SK-N-SH treated with all-trans-retinoic acid at 6 μM for 48 hours (cell line): ENCODE results near the gene COPS9.

ENCODE experiments used
- GLIS3 ChIP-seq: fragments of 250-450 bp; sonication (Bioruptor Pico); IDR thresholded peaks from 2 replicates; pipeline ENCODE4 v1.5.0; 2020; ENCODE audit warnings: mild to moderate bottlenecking, moderate library complexity
- PPARA ChIP-seq: fragments of 250-450 bp; sonication (Bioruptor Pico); IDR thresholded peaks from 2 replicates; pipeline ENCODE4 v1.5.0; 2020; ENCODE audit warnings: mild to moderate bottlenecking, borderline replicate concordance
- RARB ChIP-seq: fragments of 250-450 bp; sonication (Bioruptor Pico); IDR thresholded peaks from 2 replicates; pipeline ENCODE4 v1.8.0; 2021; ENCODE audit warnings: mild to moderate bottlenecking, moderate library complexity
- ZC3H10 ChIP-seq: fragments of 250-450 bp; sonication (Bioruptor Pico); IDR thresholded peaks from 2 replicates; pipeline ENCODE4 v1.5.1; 2021; ENCODE audit warnings: mild to moderate bottlenecking, moderate library complexity
- ZNF8 ChIP-seq: fragments of 450-650 bp; formaldehyde crosslinking; IDR thresholded peaks from 2 replicates; pipeline ENCODE4 v1.5.0; 2020; ENCODE audit warnings: mild to moderate bottlenecking, moderate library complexity
- TF ChIP-seq, protein P1 (sequence below): fragments of 250-450 bp; sonication (Bioruptor Pico); IDR thresholded peaks from 2 replicates; pipeline ENCODE4 v1.5.0; 2020; ENCODE audit warnings: mild to moderate bottlenecking, moderate library complexity
- TF ChIP-seq, protein P2 (sequence below): fragments of 250-450 bp; sonication (Bioruptor Pico); IDR thresholded peaks from 2 replicates; pipeline ENCODE4 v1.8.0; 2020; ENCODE audit warnings: mild to moderate bottlenecking, moderate library complexity, borderline replicate concordance
- TF ChIP-seq, protein P3 (sequence below): fragments of 250-450 bp; sonication (Bioruptor Pico); IDR thresholded peaks from 2 replicates; pipeline ENCODE4 v1.8.0; 2021; ENCODE audit warnings: low read depth, mild to moderate bottlenecking, moderate library complexity, borderline replicate concordance

DNA sequence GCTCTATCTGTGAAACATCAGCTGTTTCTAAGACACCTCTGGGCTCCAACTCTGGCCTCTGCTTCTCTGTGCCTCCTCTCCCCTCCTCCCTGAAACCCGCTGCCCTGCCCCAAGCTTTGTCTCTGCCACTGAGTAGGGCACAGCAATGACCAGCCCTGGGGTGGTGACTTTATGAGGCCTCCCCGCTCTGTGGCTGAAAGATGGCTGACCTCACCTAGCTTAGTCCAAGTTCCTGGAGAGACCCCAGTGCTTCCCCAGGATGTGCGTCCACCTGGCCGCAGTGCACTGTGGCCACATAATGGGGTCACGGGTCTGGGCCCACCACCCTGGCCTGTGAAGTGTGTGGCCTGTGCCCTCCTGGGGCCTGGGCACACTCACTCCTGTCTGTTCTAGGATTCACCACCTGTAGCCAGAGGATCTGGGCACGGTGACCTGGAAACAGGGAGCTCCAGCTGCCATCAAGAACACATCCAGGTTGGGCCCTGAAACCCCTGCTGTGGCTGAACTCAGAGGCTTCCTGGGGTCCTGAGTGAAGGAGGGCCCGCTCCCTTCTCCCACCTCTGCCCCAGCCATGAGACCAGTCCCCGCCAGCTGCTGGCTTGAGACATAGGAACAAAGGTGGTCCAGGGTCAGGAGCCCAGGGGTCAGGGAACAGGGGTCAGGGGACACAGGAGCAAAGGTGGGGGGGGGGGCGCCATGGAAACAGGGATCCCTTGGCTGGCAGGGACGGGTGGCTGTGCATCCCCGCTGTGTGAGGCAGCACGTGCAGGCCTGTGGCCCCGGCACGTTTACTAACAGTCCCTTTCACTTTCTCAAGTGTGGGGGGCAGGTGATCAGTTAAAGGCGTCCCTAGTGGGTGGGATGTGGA lies 33.6 kb upstream of the COPS9 start:
- TF ChIP-seq RARB (CRISPR knock-in tag) = no peak
- TF ChIP-seq, protein P1, sequence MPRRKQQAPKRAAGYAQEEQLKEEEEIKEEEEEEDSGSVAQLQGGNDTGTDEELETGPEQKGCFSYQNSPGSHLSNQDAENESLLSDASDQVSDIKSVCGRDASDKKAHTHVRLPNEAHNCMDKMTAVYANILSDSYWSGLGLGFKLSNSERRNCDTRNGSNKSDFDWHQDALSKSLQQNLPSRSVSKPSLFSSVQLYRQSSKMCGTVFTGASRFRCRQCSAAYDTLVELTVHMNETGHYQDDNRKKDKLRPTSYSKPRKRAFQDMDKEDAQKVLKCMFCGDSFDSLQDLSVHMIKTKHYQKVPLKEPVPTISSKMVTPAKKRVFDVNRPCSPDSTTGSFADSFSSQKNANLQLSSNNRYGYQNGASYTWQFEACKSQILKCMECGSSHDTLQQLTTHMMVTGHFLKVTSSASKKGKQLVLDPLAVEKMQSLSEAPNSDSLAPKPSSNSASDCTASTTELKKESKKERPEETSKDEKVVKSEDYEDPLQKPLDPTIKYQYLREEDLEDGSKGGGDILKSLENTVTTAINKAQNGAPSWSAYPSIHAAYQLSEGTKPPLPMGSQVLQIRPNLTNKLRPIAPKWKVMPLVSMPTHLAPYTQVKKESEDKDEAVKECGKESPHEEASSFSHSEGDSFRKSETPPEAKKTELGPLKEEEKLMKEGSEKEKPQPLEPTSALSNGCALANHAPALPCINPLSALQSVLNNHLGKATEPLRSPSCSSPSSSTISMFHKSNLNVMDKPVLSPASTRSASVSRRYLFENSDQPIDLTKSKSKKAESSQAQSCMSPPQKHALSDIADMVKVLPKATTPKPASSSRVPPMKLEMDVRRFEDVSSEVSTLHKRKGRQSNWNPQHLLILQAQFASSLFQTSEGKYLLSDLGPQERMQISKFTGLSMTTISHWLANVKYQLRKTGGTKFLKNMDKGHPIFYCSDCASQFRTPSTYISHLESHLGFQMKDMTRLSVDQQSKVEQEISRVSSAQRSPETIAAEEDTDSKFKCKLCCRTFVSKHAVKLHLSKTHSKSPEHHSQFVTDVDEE = no peak
- TF ChIP-seq ZNF8 = no peak
- TF ChIP-seq, protein P2, sequence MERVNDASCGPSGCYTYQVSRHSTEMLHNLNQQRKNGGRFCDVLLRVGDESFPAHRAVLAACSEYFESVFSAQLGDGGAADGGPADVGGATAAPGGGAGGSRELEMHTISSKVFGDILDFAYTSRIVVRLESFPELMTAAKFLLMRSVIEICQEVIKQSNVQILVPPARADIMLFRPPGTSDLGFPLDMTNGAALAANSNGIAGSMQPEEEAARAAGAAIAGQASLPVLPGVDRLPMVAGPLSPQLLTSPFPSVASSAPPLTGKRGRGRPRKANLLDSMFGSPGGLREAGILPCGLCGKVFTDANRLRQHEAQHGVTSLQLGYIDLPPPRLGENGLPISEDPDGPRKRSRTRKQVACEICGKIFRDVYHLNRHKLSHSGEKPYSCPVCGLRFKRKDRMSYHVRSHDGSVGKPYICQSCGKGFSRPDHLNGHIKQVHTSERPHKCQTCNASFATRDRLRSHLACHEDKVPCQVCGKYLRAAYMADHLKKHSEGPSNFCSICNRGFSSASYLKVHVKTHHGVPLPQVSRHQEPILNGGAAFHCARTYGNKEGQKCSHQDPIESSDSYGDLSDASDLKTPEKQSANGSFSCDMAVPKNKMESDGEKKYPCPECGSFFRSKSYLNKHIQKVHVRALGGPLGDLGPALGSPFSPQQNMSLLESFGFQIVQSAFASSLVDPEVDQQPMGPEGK = no peak
- TF ChIP-seq, protein P3, sequence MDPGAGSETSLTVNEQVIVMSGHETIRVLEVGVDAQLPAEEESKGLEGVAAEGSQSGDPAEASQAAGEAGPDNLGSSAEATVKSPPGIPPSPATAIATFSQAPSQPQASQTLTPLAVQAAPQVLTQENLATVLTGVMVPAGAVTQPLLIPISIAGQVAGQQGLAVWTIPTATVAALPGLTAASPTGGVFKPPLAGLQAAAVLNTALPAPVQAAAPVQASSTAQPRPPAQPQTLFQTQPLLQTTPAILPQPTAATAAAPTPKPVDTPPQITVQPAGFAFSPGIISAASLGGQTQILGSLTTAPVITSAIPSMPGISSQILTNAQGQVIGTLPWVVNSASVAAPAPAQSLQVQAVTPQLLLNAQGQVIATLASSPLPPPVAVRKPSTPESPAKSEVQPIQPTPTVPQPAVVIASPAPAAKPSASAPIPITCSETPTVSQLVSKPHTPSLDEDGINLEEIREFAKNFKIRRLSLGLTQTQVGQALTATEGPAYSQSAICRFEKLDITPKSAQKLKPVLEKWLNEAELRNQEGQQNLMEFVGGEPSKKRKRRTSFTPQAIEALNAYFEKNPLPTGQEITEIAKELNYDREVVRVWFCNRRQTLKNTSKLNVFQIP (CRISPR knock-in tag) = no peak
- TF ChIP-seq GLIS3 (CRISPR knock-in tag) = no peak
- TF ChIP-seq PPARA (CRISPR knock-in tag) = no peak
- no peak for TF ChIP-seq ZC3H10 (CRISPR knock-in tag)
